ENCODE results near the gene SLC26A11. TPM values are rescaled to one million over a fixed set of nuclear protein-coding genes. Genes with fewer than 3 reads are reported as not detected.

Gene SLC26A11
- total and polyA plus RNA-seq, 2 of the 13 experiments (the other 11 are each of a cell fraction or from before 2014, with no cell fraction given), result 8.7 to 13.2 TPM

GRCh38 chr17:80270836-80271235 lies 50.6 kb downstream of the SLC26A11 start:
- no peak overlapping the region for H3K4me2 ChIP-seq (ENCODE audit: low read depth, low read length)
- H4K20me1 ChIP-seq (ENCODE audit: insufficient read depth, low read length), result peaks cover 5% of the 10 kb centered on the region; the same call in 1 of the 2 replicates
- peak; percentile 22; the same call in 1 of the 2 replicates for TF ChIP-seq RAD21 (CRISPR knock-in tag; IDR thresholded peaks at IDR 0.05)
- no peak for TF ChIP-seq BORCS8-MEF2B (CRISPR knock-in tag; IDR thresholded peaks at IDR 0.05)
- peak; percentile 44 for TF ChIP-seq CTCF (CRISPR knock-in tag; IDR thresholded peaks at IDR 0.05)
- TF ChIP-seq PBX2 (CRISPR knock-in tag; IDR thresholded peaks at IDR 0.05), result peak; percentile 86
- peak; percentile 85 for TF ChIP-seq SP2 (CRISPR knock-in tag; IDR thresholded peaks at IDR 0.05)
- TF ChIP-seq ZFX (CRISPR knock-in tag; IDR thresholded peaks at IDR 0.05; ENCODE audit: low read depth), result no peak
- TF ChIP-seq SP1 (IDR thresholded peaks at IDR 0.05), result no peak
- peak; percentile 23; the same call in 1 of the 2 replicates for TF ChIP-seq SP1 (CRISPR knock-in tag; IDR thresholded peaks at IDR 0.05)
- TF ChIP-seq NFYC (CRISPR knock-in tag; IDR thresholded peaks at IDR 0.05), result peak; percentile 91
- peak; percentile 34; the same call in 1 of the 2 replicates for TF ChIP-seq ZNF75D (CRISPR knock-in tag; IDR thresholded peaks at IDR 0.05; ENCODE audit: borderline replicate concordance)
- TF ChIP-seq ZNF781 (CRISPR knock-in tag; IDR thresholded peaks at IDR 0.05; ENCODE audit: borderline replicate concordance, not compliant biosample characterization), result no peak
- peak; percentile 84 for TF ChIP-seq NFYB (CRISPR knock-in tag; IDR thresholded peaks at IDR 0.05)
- TF ChIP-seq ZNF800 (CRISPR knock-in tag; IDR thresholded peaks at IDR 0.05), result no peak
- no peak for TF ChIP-seq ADNP (CRISPR knock-in tag; IDR thresholded peaks at IDR 0.05)
- H3K4me3 ChIP-seq (replicated peaks in 1 of 3; ENCODE audit: insufficient read depth in 1 of 3, low read depth in 2 of 3, low read length in 3 of 3), result no peak overlapping the region
- no peaks in the 10 kb centered on the region for H3K79me2 ChIP-seq (ENCODE audit: insufficient read depth, low read length)
- no peak overlapping the region for H3K9ac ChIP-seq (ENCODE audit: insufficient read depth, low read depth, low read length)
- peak; percentile 84 for ATAC-seq
- no peak overlapping the region for H3K27ac ChIP-seq (ENCODE audit: extremely low read length, insufficient read depth, low read length)
- H3K27me3 ChIP-seq (ENCODE audit: control insufficient read depth in 1 of 2, insufficient read depth in 2 of 2, low read length in 2 of 2), result no peaks in the 10 kb centered on the region
- H3K36me3 ChIP-seq (replicated peaks in 1 of 2; ENCODE audit: control insufficient read depth in 1 of 2, insufficient read depth in 2 of 2, low read length in 2 of 2), result peaks cover 3 to 7% of the 10 kb centered on the region in 2 experiments; a peak in 4 of 5 replicates
- CTCF ChIA-PET (ENCODE audit: low intra/inter-chr PET ratio, low total read pairs), result no interaction called here
- peak; percentile 62 for DNase-seq (ENCODE audit: low spot score)
- in situ Hi-C loops (cut with HindIII; ENCODE audit: extremely low pct_ligation_motif_present, low pct_unique_long_range_greater_than_20kb), result no loop called here
- no peaks in the 10 kb centered on the region for H3K9me3 ChIP-seq (ENCODE audit: low read length)
- POLR2A ChIA-PET, result interaction anchor here (4.5 kb wide), 1 partner anchor 8 kb away, joined by 20 read pairs; no protein-coding TSS in a partner anchor
- FAIRE-seq, result no peak
- BruUV-seq (replicated peaks), result no TSS peak
- H2AFZ ChIP-seq (ENCODE audit: low read length), result no peak overlapping the region
- whole genome bisulfite sequencing (ENCODE audit: low lambda C conversion rate), result 63% methylated on average over 4 of the region's 4 CpGs
- intact Hi-C loops (cut with micrococcal nuclease; ENCODE audit: unreplicated experiment), result no loop called here
- no peaks in the 10 kb centered on the region for H3K4me1 ChIP-seq (ENCODE audit: insufficient read depth, low read length)

All from HepG2 (cell line).